ENCODE measurements around the gene SYNGR3.
A peak's percentile ranks its signal among the peaks of the same experiment; 100 is the strongest.

Gene SYNGR3

DNA sequence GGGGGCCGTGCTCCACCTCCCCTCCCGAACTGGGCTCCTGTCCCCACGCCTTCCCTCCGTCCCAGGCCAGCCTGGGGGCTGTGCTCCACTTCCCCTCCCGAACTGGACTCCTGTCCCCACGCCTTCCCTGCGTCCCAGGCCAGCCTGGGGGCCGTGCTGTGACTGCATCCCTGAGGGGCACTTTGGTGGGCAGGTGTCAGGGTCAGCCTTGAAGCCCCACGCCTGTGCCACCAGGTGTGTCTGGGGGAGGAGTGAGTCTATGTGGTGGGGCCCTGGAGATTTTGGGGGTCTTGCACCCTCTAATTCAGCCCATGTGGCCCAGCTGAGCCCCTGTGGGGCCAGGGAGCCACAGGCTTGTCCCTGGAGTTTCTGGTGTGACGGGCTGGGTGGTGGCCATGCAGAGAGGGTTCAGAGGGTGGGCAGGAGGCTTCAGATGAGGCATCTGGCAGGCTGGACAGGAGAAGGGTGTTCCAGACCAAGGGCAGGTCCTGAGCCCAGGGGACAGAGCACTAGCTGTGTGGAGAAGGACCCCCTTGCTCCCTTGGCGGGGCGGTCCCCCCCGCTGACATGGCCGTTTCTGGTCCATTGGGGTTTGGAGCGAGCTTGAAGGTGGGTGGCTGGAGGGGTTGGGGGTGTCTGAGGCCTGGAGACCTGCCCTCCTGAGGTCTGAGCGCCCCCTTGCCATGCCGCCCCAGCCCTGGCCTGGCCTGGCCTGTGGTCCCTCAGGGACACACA lies 45.1 kb downstream of the SYNGR3 start:
- H3K27ac ChIP-seq (ENCODE audit: low read depth, low read length, severe bottlenecking) = peak overlapping the region; percentile 5
- H3K4me1 ChIP-seq (ENCODE audit: control insufficient read depth, insufficient read depth, low read length, poor library complexity, severe bottlenecking) = peaks cover 56% of the 10 kb centered on the region
- H3K36me3 ChIP-seq (ENCODE audit: control insufficient read depth, insufficient read depth, low read length) = peaks cover 41% of the 10 kb centered on the region

GRCh38 chr16:2035431-2036199 lies 45.8 kb downstream of the SYNGR3 start:
- Histone ChIP-seq H3K4me3 (ENCODE audit: extremely low read depth, insufficient read depth, low read length, poor library complexity, severe bottlenecking) (no peak overlapping the region), H3K4me1 (ENCODE audit: control insufficient read depth, insufficient read depth, low read length, poor library complexity, severe bottlenecking) (peaks cover 56% of the 10 kb centered on the region)
- WGBS, 2 experiments (ENCODE audit: insufficient coverage in 2 of 2) = 77 to 80% methylated on average over 31 to 34 of the region's 34 CpGs

More for the DNA sequence above, 45.1 kb downstream of the SYNGR3 start:
- WGBS, 2 experiments (ENCODE audit: insufficient coverage in 2 of 2) = 98% methylated on average over 8 of the region's 17 CpGs; no CpG with 5 or more reads in 1 of the 2 experiments
- Histone ChIP-seq H3K9me3 (ENCODE audit: control insufficient read depth, low read length) (no peaks in the 10 kb centered on the region), H3K4me3 (ENCODE audit: extremely low read depth, insufficient read depth, low read length, poor library complexity, severe bottlenecking) (no peak overlapping the region)

GRCh38 chr16:2036200-2036966 lies 46.6 kb downstream of the SYNGR3 start:
- Histone ChIP-seq H3K27ac (ENCODE audit: low read depth, low read length, severe bottlenecking) (peak overlapping the region; percentile 54), H3K36me3 (ENCODE audit: control insufficient read depth, insufficient read depth, low read length) (peaks cover 27% of the 10 kb centered on the region), H3K4me3 (ENCODE audit: extremely low read depth, insufficient read depth, low read length, poor library complexity, severe bottlenecking) (no peak overlapping the region), H3K4me1 (ENCODE audit: control insufficient read depth, insufficient read depth, low read length, poor library complexity, severe bottlenecking) (peaks cover 49% of the 10 kb centered on the region), H3K9me3 (ENCODE audit: control insufficient read depth, low read length) (no peaks in the 10 kb centered on the region)
- WGBS, 2 experiments (ENCODE audit: insufficient coverage in 2 of 2) = 96 to 98% methylated on average over 37 to 47 of the region's 47 CpGs

More at GRCh38 chr16:2035431-2036199, 45.8 kb downstream of the SYNGR3 start:
- H3K36me3 ChIP-seq (ENCODE audit: control insufficient read depth, insufficient read depth, low read length) = peaks cover 34% of the 10 kb centered on the region
- peak overlapping the region; percentile 54 for H3K27ac ChIP-seq (ENCODE audit: low read depth, low read length, severe bottlenecking)
- no peaks in the 10 kb centered on the region for H3K9me3 ChIP-seq (ENCODE audit: control insufficient read depth, low read length)

DNA sequence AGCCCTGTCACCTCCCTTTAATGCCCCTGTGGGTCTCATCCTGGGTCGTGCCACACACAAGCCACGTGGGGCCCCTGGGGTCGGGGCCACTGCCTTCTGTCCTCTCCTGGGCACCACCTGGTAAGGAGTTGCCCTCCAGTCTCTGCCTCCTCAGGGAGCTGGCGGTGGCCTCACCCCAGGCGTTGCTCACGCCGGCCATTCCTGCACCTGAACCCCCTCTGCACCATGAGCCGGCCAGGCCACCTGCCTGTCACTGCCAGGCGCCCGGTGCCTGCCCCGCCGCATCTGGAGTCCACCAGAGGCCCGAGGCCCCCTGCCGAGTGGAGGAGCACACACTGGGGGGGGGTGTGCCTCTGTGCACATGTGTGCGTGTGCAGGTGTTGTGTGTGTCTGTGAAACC lies 47.3 kb downstream of the SYNGR3 start:
- Histone ChIP-seq H3K4me3 (ENCODE audit: extremely low read depth, insufficient read depth, low read length, poor library complexity, severe bottlenecking) (no peak overlapping the region), H3K27ac (ENCODE audit: low read depth, low read length, severe bottlenecking) (no peak overlapping the region), H3K36me3 (ENCODE audit: control insufficient read depth, insufficient read depth, low read length) (peaks cover 27% of the 10 kb centered on the region), H3K4me1 (ENCODE audit: control insufficient read depth, insufficient read depth, low read length, poor library complexity, severe bottlenecking) (peaks cover 48% of the 10 kb centered on the region), H3K9me3 (ENCODE audit: control insufficient read depth, low read length) (no peaks in the 10 kb centered on the region)
- 95 to 99% methylated on average over 9 to 14 of the region's 15 CpGs for WGBS, 2 experiments (ENCODE audit: insufficient coverage in 2 of 2)

DNA sequence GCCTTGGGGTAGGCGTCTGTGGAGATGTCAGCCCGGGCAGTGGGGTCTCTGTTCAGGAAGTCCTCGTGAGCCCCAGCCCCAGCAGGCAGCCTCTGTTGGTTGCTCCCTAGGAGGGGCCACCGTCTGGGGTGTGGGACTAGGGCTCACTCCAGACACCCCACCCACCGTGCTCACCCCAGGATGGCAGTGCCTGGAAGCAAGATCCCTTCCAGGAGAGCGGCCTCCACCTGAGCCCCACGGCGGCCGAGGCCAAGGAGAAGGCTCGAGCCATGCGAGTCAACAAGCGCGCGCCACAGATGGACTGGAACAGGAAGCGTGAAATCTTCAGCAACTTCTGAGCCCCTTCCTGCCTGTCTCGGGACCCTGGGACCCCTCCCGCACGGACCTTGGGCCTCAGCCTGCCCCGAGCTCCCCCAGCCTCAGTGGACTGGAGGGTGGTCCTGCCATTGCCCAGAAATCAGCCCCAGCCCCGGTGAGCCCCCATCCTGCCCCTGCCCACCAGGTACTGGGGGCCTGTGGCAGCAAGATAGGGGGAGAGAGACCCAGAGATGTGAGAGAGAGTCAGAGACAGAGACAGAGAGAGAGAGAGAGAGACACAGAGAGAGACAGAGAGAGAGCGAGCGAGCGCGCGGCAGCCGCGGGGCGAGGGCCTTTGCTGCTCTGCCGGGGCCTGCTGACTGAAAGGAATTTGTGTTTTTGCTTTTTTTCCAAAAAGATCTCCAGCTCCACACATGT lies 48.0 kb downstream of the SYNGR3 start:
- H3K4me1 ChIP-seq (ENCODE audit: control insufficient read depth, insufficient read depth, low read length, poor library complexity, severe bottlenecking) = peaks cover 41% of the 10 kb centered on the region
- no peaks in the 10 kb centered on the region for H3K9me3 ChIP-seq (ENCODE audit: control insufficient read depth, low read length)
- H3K27ac ChIP-seq (ENCODE audit: low read depth, low read length, severe bottlenecking) = no peak overlapping the region
- H3K4me3 ChIP-seq (ENCODE audit: extremely low read depth, insufficient read depth, low read length, poor library complexity, severe bottlenecking) = no peak overlapping the region
- peaks cover 27% of the 10 kb centered on the region for H3K36me3 ChIP-seq (ENCODE audit: control insufficient read depth, insufficient read depth, low read length)
- WGBS, 2 experiments (ENCODE audit: insufficient coverage in 2 of 2) = 92 to 96% methylated on average over 17 to 24 of the region's 29 CpGs

- Histone ChIP-seq H3K36me3 (ENCODE audit: control insufficient read depth, insufficient read depth, low read length) (peaks cover 27% of the 10 kb centered on the region), H3K27ac (ENCODE audit: low read depth, low read length, severe bottlenecking) (no peak overlapping the region), H3K9me3 (ENCODE audit: control insufficient read depth, low read length) (no peaks in the 10 kb centered on the region), H3K4me3 (ENCODE audit: extremely low read depth, insufficient read depth, low read length, poor library complexity, severe bottlenecking) (no peak overlapping the region), H3K4me1 (ENCODE audit: control insufficient read depth, insufficient read depth, low read length, poor library complexity, severe bottlenecking) (peaks cover 34% of the 10 kb centered on the region)
- 91 to 94% methylated on average over 32 to 35 of the region's 41 CpGs for WGBS, 2 experiments (ENCODE audit: insufficient coverage in 2 of 2)
These were observed 48.8 kb downstream of the SYNGR3 start for GRCh38 chr16:2038382-2039231.

- Histone ChIP-seq H3K9me3 (ENCODE audit: control insufficient read depth, low read length) (no peaks in the 10 kb centered on the region), H3K36me3 (ENCODE audit: control insufficient read depth, insufficient read depth, low read length) (peaks cover 27% of the 10 kb centered on the region), H3K27ac (ENCODE audit: low read depth, low read length, severe bottlenecking) (peak overlapping the region; percentile 23), H3K4me3 (ENCODE audit: extremely low read depth, insufficient read depth, low read length, poor library complexity, severe bottlenecking) (no peak overlapping the region), H3K4me1 (ENCODE audit: control insufficient read depth, insufficient read depth, low read length, poor library complexity, severe bottlenecking) (peaks cover 29% of the 10 kb centered on the region)
- WGBS, 2 experiments (ENCODE audit: insufficient coverage in 2 of 2) = 89 to 91% methylated on average over 19 to 26 of the region's 29 CpGs
These were observed 49.7 kb downstream of the SYNGR3 start for GRCh38 chr16:2039274-2040031.

GRCh38 chr16:2040041-2040786 lies 50.4 kb downstream of the SYNGR3 start:
- Histone ChIP-seq H3K4me3 (ENCODE audit: extremely low read depth, insufficient read depth, low read length, poor library complexity, severe bottlenecking) (no peak overlapping the region), H3K36me3 (ENCODE audit: control insufficient read depth, insufficient read depth, low read length) (peaks cover 27% of the 10 kb centered on the region), H3K4me1 (ENCODE audit: control insufficient read depth, insufficient read depth, low read length, poor library complexity, severe bottlenecking) (peaks cover 22% of the 10 kb centered on the region), H3K27ac (ENCODE audit: low read depth, low read length, severe bottlenecking) (no peak overlapping the region), H3K9me3 (ENCODE audit: control insufficient read depth, low read length) (no peaks in the 10 kb centered on the region)
- WGBS, 2 experiments (ENCODE audit: insufficient coverage in 2 of 2) = 90 to 93% methylated on average over 18 of the region's 24 CpGs

All from mesodermal cell (in vitro differentiated cells).